Stimulated activated memory B cell treated with anti-CD40 and anti-IgM and Interleukin-4, amounts not matched to agents 10 μg/mL and 1 μg/mL and 100 μg/mL, for 72 hours (primary cell): Measurements from ENCODE around the gene ANKH.

Experiments used
- ATAC-seq: fragments of 150-1000 bp; cut with Tn5 transposase; 2 replicates; pipeline ENCODE4 v1.10.0; 2021
- H3K27ac Mint-ChIP-seq: one replicate; pipeline ENCODE4 v1.8.0; 2022; ENCODE audit warnings: mild to moderate bottlenecking, mixed read lengths
- H3K27me3 Mint-ChIP-seq: one replicate; pipeline ENCODE4 v1.8.0; 2022; ENCODE audit warnings: mixed read lengths
- H3K36me3 Mint-ChIP-seq: one replicate; pipeline ENCODE4 v1.8.0; 2022; ENCODE audit warnings: mixed read lengths
- H3K4me1 Mint-ChIP-seq: one replicate; pipeline ENCODE4 v1.8.0; 2022; ENCODE audit warnings: mixed read lengths
- H3K4me3 Mint-ChIP-seq: one replicate; pipeline ENCODE4 v1.8.0; 2022; ENCODE audit warnings: mild to moderate bottlenecking, moderate library complexity, mixed read lengths
- H3K9me3 Mint-ChIP-seq: one replicate; pipeline ENCODE4 v1.8.0; 2022; ENCODE audit warnings: mixed read lengths

ANKH gene

DNA sequence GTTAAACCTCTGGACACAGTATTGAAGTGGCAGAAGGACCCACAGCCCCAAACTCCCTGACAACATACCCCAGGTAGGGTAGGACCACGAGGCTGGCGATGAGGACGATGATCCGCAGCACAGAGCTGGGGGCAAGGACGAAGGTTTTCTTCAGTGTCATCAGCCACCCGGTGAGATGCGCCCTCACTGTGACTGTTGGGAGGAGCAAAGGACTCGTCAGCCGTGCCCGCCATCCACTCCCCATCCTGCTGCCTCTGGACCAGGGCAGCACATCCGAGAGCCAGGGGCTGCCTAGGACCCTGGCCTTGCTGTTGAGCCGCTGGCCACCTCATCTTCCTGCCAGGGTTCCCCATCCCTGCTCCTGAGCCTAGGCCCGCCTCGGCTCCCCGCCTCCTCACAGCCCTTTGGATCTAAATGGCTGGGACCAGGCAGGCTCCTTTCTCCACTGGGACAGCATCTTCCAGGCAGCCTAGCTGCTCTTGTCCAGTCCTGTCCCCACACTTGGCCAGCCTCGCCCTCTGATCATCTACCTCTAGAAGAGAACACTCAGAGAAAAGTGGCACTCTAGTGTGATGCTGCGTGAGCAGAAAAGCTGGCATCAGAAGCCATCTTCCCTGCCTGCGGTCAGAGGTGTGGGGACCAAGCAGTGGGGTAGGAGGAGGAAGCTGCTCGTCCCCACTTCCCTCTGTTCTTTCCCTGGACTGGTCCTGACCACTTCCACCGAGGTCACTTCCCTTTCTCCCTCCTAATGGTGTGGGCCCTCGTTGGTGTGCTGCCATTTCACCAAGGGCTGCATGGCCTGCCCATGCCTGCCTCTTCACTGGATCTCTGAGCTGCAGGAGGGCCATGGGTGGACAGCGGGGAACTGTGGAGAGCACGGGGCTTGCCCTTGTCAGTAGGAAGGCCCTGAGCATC is 157.8 kb downstream of the ANKH start:
- no peak for ATAC-seq
- H3K4me1 Mint-ChIP-seq, result peaks cover 7% of the 10 kb centered on the region

DNA sequence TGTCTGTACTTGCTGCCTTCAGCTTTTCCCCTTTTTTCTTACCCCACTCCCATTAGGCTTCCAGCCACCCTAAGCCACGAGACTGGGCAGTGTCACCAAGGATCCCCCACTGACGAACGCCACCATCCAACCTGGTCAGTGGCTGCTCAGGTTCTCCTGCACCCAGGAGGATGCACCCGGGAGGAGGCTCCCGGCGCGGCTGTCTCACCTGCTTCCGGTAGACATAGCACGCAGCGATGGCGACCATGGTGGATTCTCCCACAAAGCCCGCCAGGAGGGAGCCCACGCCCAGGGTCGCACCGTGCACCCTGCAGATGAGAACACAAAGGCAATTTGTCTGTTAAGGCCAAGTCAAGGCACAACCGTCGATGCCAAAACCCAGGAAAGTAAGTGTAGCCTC is 158.9 kb downstream of the ANKH start:
- no peak for ATAC-seq
- Mint-ChIP-seq H3K9me3 (no peaks in the 10 kb centered on the region), H3K4me1 (peaks cover 7% of the 10 kb centered on the region), H3K4me3 (no peak overlapping the region), H3K36me3 (peaks cover 76% of the 10 kb centered on the region), H3K27me3 (no peaks in the 10 kb centered on the region), H3K27ac (peak overlapping the region; percentile 7)

More for the DNA sequence above, 157.8 kb downstream of the ANKH start:
- Mint-ChIP-seq H3K27me3 (no peaks in the 10 kb centered on the region), H3K4me3 (no peak overlapping the region), H3K36me3 (peaks cover 86% of the 10 kb centered on the region), H3K27ac (no peak overlapping the region), H3K9me3 (no peaks in the 10 kb centered on the region)

DNA sequence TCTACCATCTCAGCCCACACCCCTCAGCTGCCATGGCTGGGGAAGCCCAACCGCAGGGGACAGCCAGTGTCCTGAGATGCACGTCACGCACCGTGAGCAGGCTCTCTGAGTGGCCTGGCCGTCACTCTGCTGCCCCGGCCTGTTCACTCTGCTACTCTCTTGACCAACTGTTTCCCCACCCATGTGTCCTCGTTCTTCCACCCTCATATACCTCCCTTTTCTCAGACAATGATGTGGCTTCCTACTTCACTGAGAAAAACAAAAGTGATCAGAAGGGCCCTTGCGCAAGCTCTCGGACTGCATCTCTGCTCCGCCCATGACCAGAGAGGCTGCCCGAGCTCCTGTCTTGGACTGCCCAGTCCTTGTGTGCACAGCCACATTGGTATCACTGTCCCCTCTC is 159.4 kb downstream of the ANKH start:
- Mint-ChIP-seq H3K9me3 (no peaks in the 10 kb centered on the region), H3K27ac (peak overlapping the region; percentile 7), H3K27me3 (no peaks in the 10 kb centered on the region), H3K36me3 (peaks cover 70% of the 10 kb centered on the region), H3K4me1 (peaks cover 7% of the 10 kb centered on the region), H3K4me3 (no peak overlapping the region)
- ATAC-seq, result peak; percentile 29

DNA sequence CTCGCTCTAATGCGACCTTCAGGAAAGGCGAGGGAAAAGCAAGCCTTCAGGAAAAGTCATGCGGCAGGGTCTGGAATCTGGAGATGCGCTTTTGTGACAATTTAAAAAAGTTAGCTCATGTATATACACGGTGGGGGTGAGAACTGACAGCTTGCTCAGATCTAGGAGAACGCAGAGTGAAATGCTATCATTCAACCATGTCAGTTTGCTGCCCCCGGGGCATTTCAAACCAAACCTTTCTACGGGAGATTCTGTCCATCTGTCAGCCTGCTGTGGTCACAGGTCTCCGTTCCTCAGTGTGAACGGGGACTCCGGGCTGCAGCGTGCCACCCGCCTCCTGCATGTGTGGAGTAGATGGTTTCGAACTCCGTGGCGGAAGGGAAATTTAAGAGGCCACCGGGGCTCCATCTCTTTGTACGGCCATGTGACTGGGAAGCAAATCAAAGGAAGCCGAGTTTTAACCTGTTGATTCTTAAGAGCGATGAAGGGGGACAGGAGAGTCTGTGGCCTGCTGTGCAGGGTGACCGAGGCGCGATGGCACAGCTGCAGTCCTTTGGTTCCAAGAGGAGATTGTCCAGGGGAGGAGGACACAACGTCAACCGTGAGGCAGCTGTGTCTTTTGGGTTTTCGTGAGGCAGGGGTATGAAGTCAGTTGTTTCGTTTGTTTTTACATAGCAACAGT is 161.1 kb downstream of the ANKH start:
- no peak overlapping the region for H3K27ac Mint-ChIP-seq
- H3K9me3 Mint-ChIP-seq, result no peaks in the 10 kb centered on the region
- H3K4me3 Mint-ChIP-seq, result no peak overlapping the region
- H3K4me1 Mint-ChIP-seq, result peaks cover 23% of the 10 kb centered on the region
- ATAC-seq, result no peak
- peaks cover 65% of the 10 kb centered on the region for H3K36me3 Mint-ChIP-seq
- no peaks in the 10 kb centered on the region for H3K27me3 Mint-ChIP-seq

DNA sequence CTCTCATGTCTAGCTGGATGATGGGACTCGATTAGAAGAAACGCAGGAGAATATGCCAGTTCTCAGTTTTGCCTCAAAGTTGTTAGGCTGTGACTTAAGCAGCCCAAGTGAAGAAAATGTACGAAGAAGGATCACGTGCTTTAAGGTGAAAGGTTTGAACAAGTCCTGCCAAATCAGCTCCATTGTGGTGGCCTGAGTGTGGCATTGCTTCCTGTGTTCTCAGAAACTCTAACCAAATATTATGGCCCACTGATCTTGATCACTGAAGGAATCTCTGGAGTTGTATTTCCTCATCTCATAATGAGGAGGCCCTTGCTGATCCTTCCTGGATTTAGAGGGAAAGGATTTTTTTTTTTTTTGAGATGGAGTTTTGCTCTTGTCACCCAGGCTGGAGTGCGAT is 163.0 kb downstream of the ANKH start:
- no peak for ATAC-seq
- Mint-ChIP-seq H3K27me3 (no peaks in the 10 kb centered on the region), H3K36me3 (peaks cover 60% of the 10 kb centered on the region), H3K4me1 (peaks cover 16% of the 10 kb centered on the region), H3K27ac (peak overlapping the region; percentile 27), H3K4me3 (no peak overlapping the region), H3K9me3 (no peaks in the 10 kb centered on the region)

DNA sequence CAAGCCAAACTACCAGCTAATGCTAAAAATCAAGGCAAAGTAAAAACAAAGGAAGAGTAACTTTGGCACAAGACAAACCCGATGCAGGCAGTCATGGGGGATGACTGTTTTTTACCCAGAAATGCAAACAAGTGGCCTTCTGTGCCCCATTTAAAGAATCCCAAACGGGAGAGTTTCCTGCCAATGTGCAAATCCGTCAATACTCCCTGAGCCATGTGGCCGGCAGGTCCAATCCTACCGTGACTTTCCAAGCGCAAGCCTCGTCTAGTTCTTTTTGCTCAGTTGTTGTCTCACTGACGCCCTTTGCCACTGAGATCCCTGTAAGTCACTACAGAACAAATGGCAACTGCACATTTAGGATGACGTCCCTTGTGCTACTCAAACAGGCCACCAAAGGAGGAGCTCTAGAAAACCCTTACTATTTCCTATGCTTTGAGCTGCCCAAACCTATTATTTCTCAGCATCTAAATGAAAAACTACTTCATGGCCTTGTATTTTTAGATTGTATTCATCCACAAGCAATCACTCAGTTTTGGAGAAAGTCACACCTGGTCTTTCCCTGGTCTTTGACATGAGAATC is 163.7 kb downstream of the ANKH start:
- Mint-ChIP-seq H3K4me3 (no peak overlapping the region), H3K9me3 (no peaks in the 10 kb centered on the region), H3K27me3 (no peaks in the 10 kb centered on the region), H3K27ac (peak overlapping the region; percentile 89), H3K4me1 (peaks cover 16% of the 10 kb centered on the region), H3K36me3 (peaks cover 61% of the 10 kb centered on the region)
- ATAC-seq, result no peak

DNA sequence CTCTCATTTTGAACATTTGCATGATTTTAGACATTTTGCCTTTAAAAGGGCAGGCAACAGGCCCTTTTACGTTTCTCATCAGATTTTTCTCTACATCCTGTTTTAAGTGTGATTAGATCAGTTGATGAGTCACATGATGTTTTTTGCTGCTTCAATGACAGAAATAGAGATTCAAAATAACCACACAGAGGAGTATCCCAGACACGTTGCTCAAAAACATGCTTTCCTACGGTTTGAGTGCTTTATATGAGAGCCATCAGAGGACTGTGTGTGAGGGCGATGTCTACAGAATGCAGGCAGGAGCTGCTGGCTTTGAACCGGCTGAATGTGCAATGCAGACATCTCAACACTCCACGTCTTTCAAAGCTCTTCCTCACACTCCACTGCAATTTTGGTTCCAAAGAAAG is 165.0 kb downstream of the ANKH start:
- peaks cover 16% of the 10 kb centered on the region for H3K4me1 Mint-ChIP-seq

DNA sequence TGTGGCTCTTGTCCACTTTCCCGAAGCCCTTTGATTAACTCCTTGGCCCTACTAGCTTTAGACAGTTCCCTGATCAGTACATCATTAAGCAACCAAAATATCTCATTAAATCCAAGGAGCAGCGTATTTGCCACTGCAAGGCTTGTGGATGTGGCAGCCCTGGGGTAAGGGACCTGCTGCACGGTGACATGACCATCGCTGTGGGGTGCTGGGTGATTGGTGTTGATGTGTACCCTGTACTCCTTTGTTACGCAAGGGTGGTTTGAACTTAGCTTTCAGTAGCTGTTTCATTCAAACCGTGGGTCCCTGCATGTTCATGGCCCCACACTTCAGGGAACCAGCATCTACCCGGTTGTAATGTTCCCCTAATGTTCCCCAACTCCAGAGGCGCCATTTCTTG is 166.0 kb downstream of the ANKH start:
- no peak for ATAC-seq
- peaks cover 51% of the 10 kb centered on the region for H3K36me3 Mint-ChIP-seq
- H3K4me1 Mint-ChIP-seq, result peaks cover 21% of the 10 kb centered on the region
- H3K27ac Mint-ChIP-seq, result peak overlapping the region; percentile 89
- no peak overlapping the region for H3K4me3 Mint-ChIP-seq
- no peaks in the 10 kb centered on the region for H3K9me3 Mint-ChIP-seq
- no peaks in the 10 kb centered on the region for H3K27me3 Mint-ChIP-seq

More for the DNA sequence above, 165.0 kb downstream of the ANKH start:
- peak overlapping the region; percentile 89 for H3K27ac Mint-ChIP-seq
- H3K4me3 Mint-ChIP-seq, result no peak overlapping the region
- H3K27me3 Mint-ChIP-seq, result no peaks in the 10 kb centered on the region
- H3K36me3 Mint-ChIP-seq, result peaks cover 59% of the 10 kb centered on the region
- H3K9me3 Mint-ChIP-seq, result no peaks in the 10 kb centered on the region
- peak; percentile 70 for ATAC-seq

DNA sequence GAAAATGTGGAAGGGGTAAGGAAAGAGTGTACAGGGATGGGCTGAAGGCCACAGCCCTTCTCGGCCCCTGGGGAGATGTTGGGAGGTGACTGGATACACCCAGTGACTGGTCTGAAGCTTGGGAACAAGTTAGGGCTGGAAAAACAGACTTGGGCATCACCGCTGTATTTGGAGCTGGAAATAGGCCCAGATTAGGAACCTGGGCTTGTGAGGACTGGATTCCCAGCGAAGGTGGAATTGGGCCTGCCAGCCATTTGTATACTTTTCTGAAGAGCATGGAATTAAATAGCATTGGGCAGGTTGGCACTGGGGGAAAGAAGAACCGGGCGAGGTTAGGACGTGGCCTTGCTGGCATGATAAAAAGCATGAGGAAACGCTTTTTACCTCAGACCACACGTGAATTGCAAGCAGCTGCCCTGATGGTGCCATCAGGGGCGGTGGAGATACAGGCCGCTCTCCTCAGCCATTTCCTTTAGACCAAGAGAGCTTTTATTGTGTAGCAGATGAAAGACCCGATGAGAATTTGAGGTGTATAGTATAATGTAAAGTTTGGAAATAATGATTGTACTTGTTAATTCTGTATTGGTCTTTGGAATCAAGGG is 169.2 kb downstream of the ANKH start:
- Mint-ChIP-seq H3K9me3 (no peaks in the 10 kb centered on the region), H3K27ac (peak overlapping the region; percentile 71), H3K36me3 (peaks cover 59% of the 10 kb centered on the region), H3K4me3 (no peak overlapping the region), H3K4me1 (peaks cover 25% of the 10 kb centered on the region), H3K27me3 (no peaks in the 10 kb centered on the region)
- ATAC-seq, result no peak

DNA sequence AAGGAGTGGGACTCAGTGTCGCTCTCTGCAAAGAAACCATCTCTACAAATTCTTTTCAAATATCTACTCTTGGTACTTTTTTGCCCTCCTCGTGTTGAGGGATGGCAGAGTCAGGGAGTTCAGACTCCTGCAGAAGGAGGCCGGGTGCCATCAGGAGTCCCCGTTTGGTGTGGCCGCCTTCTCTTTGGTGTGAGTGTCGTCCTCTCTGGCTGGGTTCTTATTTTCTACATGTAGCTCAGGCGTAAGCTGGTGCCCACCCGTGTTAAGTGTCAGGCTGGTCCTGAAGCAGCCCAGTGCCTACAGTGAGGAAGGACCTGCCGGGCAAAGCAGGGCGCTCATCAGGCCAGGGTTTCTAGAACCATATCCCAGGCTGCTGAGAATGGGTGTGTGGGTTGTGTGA is 170.0 kb downstream of the ANKH start:
- Mint-ChIP-seq H3K4me3 (no peak overlapping the region), H3K27me3 (no peaks in the 10 kb centered on the region), H3K27ac (peak overlapping the region; percentile 71), H3K36me3 (peaks cover 58% of the 10 kb centered on the region), H3K4me1 (peaks cover 20% of the 10 kb centered on the region), H3K9me3 (no peaks in the 10 kb centered on the region)
- ATAC-seq, result no peak

DNA sequence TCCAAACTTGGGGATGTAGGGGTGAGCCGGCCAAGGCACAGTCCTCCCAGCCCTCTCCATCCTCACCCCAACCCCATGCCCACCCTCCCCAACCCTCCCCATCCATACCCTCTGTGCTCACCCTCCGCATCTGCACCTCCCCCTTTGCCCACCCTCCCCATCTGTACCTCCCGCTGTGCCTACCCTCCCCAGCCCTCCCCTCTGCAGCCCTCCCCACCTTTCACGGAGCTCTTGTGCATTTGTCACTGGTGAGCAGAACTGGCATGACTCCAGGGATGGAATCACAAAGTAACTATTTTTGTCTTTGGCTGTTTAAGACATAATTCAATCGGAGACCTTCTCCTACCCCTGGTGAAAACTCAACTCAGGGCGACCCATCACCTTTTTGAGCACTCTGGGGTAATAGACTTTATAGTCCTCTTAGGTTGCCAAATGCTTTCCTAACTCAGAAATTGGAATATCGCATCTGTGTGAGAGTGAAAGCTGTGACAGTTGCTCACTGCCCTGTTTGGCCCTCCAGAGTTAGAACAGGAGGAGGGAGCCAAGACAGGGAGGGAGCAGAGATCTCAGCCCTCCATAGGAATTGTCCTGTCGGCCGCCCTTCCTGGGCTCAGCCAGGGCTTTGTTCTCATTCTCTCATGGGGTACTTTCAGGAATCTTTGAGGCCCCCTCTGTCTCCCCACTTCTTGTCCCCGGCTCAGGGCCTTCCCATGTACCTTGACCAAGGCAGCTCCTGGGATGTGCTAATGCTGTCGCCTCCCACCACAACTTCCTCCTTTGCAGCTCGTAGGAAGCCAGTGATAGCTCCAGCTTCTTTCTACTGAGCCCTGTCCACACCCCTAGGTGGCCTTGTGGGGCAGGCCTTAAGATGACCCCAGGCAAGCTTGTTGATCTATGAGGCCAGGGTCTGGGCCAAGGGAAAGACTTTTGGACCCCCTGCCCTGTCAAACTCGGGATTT is 170.8 kb downstream of the ANKH start:
- ATAC-seq, result no peak
- Mint-ChIP-seq H3K9me3 (no peaks in the 10 kb centered on the region), H3K4me3 (no peak overlapping the region), H3K27me3 (no peaks in the 10 kb centered on the region), H3K36me3 (peaks cover 62% of the 10 kb centered on the region), H3K4me1 (peaks cover 12% of the 10 kb centered on the region), H3K27ac (peak overlapping the region; percentile 71)

DNA sequence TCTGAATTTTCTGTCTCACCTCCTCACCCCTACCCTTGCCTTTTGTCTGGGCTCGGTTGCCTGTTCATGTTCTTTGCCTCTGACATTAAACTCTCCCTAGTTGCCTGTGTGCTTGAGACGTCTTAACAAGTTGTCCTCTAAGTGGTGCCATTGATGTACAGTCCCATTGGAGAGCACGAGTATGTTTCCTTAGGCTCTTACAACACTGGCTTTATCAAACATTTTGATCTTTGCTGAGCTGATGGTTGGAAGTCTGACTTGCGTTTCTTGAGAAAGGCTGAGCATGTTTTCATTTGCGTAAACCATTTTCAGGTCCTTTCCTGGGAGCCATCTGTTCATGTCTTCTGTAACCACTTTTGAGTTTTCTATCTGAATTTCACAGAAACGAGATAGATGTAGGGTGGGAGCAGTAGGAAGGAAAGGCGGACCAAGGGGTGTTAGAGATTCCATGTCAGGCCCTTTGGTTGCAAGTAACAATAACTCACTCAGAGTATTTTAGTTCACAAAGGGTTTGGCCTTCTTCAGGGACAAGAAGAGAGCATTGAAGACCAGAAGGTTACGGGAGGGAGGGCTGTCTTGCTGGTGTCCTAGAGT is 171.7 kb downstream of the ANKH start:
- ATAC-seq, result no peak
- Mint-ChIP-seq H3K36me3 (peaks cover 63% of the 10 kb centered on the region), H3K4me1 (peaks cover 9% of the 10 kb centered on the region), H3K4me3 (no peak overlapping the region), H3K9me3 (no peaks in the 10 kb centered on the region), H3K27ac (no peak overlapping the region), H3K27me3 (no peaks in the 10 kb centered on the region)

DNA sequence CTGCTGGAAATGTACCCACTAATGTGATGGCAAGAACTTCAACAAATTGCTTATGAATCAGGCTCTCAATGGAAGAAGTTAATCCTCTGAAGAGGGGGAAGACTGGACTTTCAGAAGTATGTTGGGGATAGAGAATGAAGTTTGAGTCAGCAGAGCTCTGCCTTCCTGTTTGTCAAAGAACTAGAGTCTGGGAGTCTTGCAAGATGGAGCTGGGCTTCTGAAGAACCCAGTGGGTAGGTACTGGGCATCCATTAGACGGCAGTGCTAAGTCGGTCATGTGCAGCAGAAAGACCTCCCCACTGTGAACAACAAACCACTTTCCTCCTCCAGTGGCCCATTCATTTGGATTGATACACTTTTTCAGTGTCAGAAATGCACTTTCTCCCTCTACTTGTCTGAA is 172.4 kb downstream of the ANKH start:
- Mint-ChIP-seq H3K4me3 (no peak overlapping the region), H3K9me3 (no peaks in the 10 kb centered on the region), H3K27me3 (no peaks in the 10 kb centered on the region), H3K4me1 (peaks cover 9% of the 10 kb centered on the region), H3K27ac (no peak overlapping the region), H3K36me3 (peaks cover 59% of the 10 kb centered on the region)
- no peak for ATAC-seq

DNA sequence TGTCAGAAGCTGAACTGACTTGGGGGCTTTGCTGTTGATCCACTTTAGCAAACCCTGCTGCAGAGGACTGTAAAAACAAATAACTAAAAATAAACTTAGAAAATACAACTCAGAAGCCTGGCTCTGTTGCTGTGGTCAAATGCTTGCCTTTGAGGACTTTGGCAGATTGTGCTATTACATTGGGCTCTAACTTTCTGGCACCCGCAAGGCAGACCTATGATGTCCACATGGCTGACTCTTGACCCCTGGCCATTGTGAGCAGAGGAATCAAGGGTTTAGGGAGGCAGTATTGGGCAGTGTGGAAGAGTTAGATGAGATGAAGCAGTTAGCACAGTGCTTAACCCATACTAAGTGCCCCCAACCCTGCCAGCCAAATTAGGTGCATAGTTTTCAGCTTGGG is 173.1 kb downstream of the ANKH start:
- Mint-ChIP-seq H3K27ac (no peak overlapping the region), H3K4me3 (no peak overlapping the region), H3K36me3 (peaks cover 60% of the 10 kb centered on the region), H3K9me3 (no peaks in the 10 kb centered on the region), H3K4me1 (peaks cover 9% of the 10 kb centered on the region), H3K27me3 (no peaks in the 10 kb centered on the region)
- no peak for ATAC-seq
